Nephron progenitor cell (in vitro differentiated cells): ENCODE results near the gene MRC1.

Source experiments
- DNase-seq: peaks from one replicate; pipeline ENCODE4 v3.0.0; 2021
- H3K27ac Mint-ChIP-seq: 2 replicates; pipeline ENCODE4 v1.8.0; 2021; ENCODE audit warnings: mild to moderate bottlenecking, moderate library complexity, mixed read lengths
- H3K27me3 Mint-ChIP-seq: 2 replicates; pipeline ENCODE4 v1.8.0; 2021; ENCODE audit warnings: mild to moderate bottlenecking, low read depth, mixed read lengths; ENCODE audit not compliant: poor library complexity
- H3K36me3 Mint-ChIP-seq: 2 replicates; pipeline ENCODE4 v1.8.0; 2021; ENCODE audit warnings: low read depth, mixed read lengths
- H3K4me1 Mint-ChIP-seq: 2 replicates; pipeline ENCODE4 v1.8.0; 2021; ENCODE audit warnings: mixed read lengths
- H3K4me3 Mint-ChIP-seq: 2 replicates; pipeline ENCODE4 v1.8.0; 2021; ENCODE audit warnings: mild to moderate bottlenecking, moderate library complexity, mixed read lengths
- H3K9me3 Mint-ChIP-seq: 2 replicates; pipeline ENCODE4 v1.8.0; 2021; ENCODE audit warnings: mild to moderate bottlenecking, moderate library complexity, mixed read lengths
- CTCF ChIP-seq: fragments of 200-600 bp; sonication (generic); IDR thresholded peaks from 2 replicates; pipeline ENCODE4 v1.5.0; 2021; ENCODE audit warnings: antibody characterized with exemption

The MRC1 gene

GRCh38 chr10:17808971-17809841 is at the start of gene MRC1:
MRC1 (plus strand) TSS chr10:17809348; CDS start chr10:17809466, 118 bp downstream.
- Mint-ChIP-seq H3K27me3 (peaks cover 8% of the 10 kb centered on the region), H3K4me3 (no peak within 1 kb of the TSS), H3K9me3 (no peaks in the 10 kb centered on the region), H3K4me1 (peaks cover 24% of the 10 kb centered on the region), H3K36me3 (no peaks in the 10 kb centered on the region), H3K27ac (peak within 1 kb of the TSS; percentile 88)
- TF ChIP-seq CTCF = no peak
- DNase-seq = no peak

GRCh38 chr10:17764142-17764541 is 45.0 kb upstream of the MRC1 start:
- no peaks in the 10 kb centered on the region for H3K36me3 Mint-ChIP-seq
- peaks cover 4% of the 10 kb centered on the region for H3K27me3 Mint-ChIP-seq

GRCh38 chr10:17765602-17766001 is 43.5 kb upstream of the MRC1 start:
- Mint-ChIP-seq H3K4me3 (no peak overlapping the region), H3K27ac (no peak overlapping the region), H3K9me3 (peaks cover 17% of the 10 kb centered on the region), H3K4me1 (no peaks in the 10 kb centered on the region), H3K27me3 (peaks cover 4% of the 10 kb centered on the region), H3K36me3 (no peaks in the 10 kb centered on the region)
- no peak for DNase-seq
- no peak for TF ChIP-seq CTCF

More at GRCh38 chr10:17764142-17764541, 45.0 kb upstream of the MRC1 start:
- H3K4me3 Mint-ChIP-seq = no peak overlapping the region
- H3K27ac Mint-ChIP-seq = no peak overlapping the region
- H3K4me1 Mint-ChIP-seq = no peaks in the 10 kb centered on the region
- peaks cover 21% of the 10 kb centered on the region for H3K9me3 Mint-ChIP-seq
- DNase-seq = no peak
- no peak for TF ChIP-seq CTCF

GRCh38 chr10:17766731-17767130 is 42.4 kb upstream of the MRC1 start:
- DNase-seq = no peak
- no peaks in the 10 kb centered on the region for H3K4me1 Mint-ChIP-seq

GRCh38 chr10:17768496-17768895 is 40.7 kb upstream of the MRC1 start:
- H3K4me3 Mint-ChIP-seq = no peak overlapping the region
- DNase-seq = no peak
- no peaks in the 10 kb centered on the region for H3K36me3 Mint-ChIP-seq
- no peak overlapping the region for H3K27ac Mint-ChIP-seq
- H3K4me1 Mint-ChIP-seq = no peaks in the 10 kb centered on the region
- TF ChIP-seq CTCF = no peak
- H3K9me3 Mint-ChIP-seq = peaks cover 10% of the 10 kb centered on the region
- H3K27me3 Mint-ChIP-seq = peaks cover 2% of the 10 kb centered on the region

More at GRCh38 chr10:17766731-17767130, 42.4 kb upstream of the MRC1 start:
- H3K27me3 Mint-ChIP-seq = peaks cover 4% of the 10 kb centered on the region
- no peak for TF ChIP-seq CTCF
- no peak overlapping the region for H3K4me3 Mint-ChIP-seq
- no peak overlapping the region for H3K27ac Mint-ChIP-seq
- H3K9me3 Mint-ChIP-seq = peaks cover 11% of the 10 kb centered on the region
- no peaks in the 10 kb centered on the region for H3K36me3 Mint-ChIP-seq

GRCh38 chr10:17768957-17769356 is 40.2 kb upstream of the MRC1 start:
- Mint-ChIP-seq H3K9me3 (peaks cover 10% of the 10 kb centered on the region), H3K27ac (no peak overlapping the region)

More at GRCh38 chr10:17768957-17769356, 40.2 kb upstream of the MRC1 start:
- no peaks in the 10 kb centered on the region for H3K27me3 Mint-ChIP-seq
- no peaks in the 10 kb centered on the region for H3K36me3 Mint-ChIP-seq
- TF ChIP-seq CTCF = no peak
- DNase-seq = no peak
- H3K4me3 Mint-ChIP-seq = no peak overlapping the region
- H3K4me1 Mint-ChIP-seq = no peaks in the 10 kb centered on the region
